Upper lobe of left lung (tissue), 6 donors: ENCODE results near the gene ARFRP1. TPM values are rescaled to one million over a fixed set of nuclear protein-coding genes. Genes with fewer than 3 reads are reported as not detected.
A peak's percentile ranks its signal among the peaks of the same experiment; 100 is the strongest.

ENCODE experiments used
- ATAC-seq, 2 donors: fragments of 200-7000 bp; cut with Tn5 transposase; one replicate each; pipeline ENCODE4 v1.9.1; 2022; ENCODE audit warnings: mild to moderate bottlenecking in 2 of 2, moderate library complexity in 2 of 2; ENCODE audit not compliant: low FRiP score in 2 of 2
- DNase-seq, 2 donors: peaks; one replicate each; pipeline ENCODE4 v3.0.0-alpha.2; 2019 to 2020
- H3K27ac ChIP-seq, 4 donors: fragments of 200-600 bp; sonication (generic); one replicate each; pipeline ENCODE4 v1.5.1; 2016 to 2019
- H3K27me3 ChIP-seq, 4 donors: fragments of 200-600 bp; sonication (generic); one replicate each; pipeline ENCODE4 v1.5.1; 2017 to 2019
- H3K36me3 ChIP-seq, 4 donors: fragments of 200-600 bp; sonication (generic); one replicate each; pipeline ENCODE4 v1.5.1; 2016 to 2019
- H3K4me1 ChIP-seq, 4 donors: fragments of 200-600 bp; sonication (generic); one replicate each; pipeline ENCODE4 v1.5.1; 2018 to 2019
- H3K4me3 ChIP-seq, 4 donors: fragments of 200-600 bp; sonication (generic); one replicate each; pipeline ENCODE4 v1.5.1; 2017 to 2019; ENCODE audit warnings: mild to moderate bottlenecking in 2 of 4, moderate library complexity in 1 of 4
- H3K9me3 ChIP-seq, 4 donors: fragments of 200-600 bp; sonication (generic); one replicate each; pipeline ENCODE4 v1.5.1; 2018 to 2019
- CTCF ChIP-seq, 6 experiments: fragments of 450-650 bp in 4 of 6; fragments of 200-600 bp in 2 of 6; sonication (generic) in 2 of 6; IDR thresholded peaks; one replicate each; pipeline ENCODE4 v1.5.1; 2016 to 2019; ENCODE audit warnings: antibody characterized with exemption in 6 of 6
- EP300 ChIP-seq, 4 donors: sonication (generic); formaldehyde crosslinking; IDR thresholded peaks; one replicate each; pipeline ENCODE4 v1.5.1; 2017; ENCODE audit warnings: antibody characterized with exemption in 4 of 4, control low read depth in 2 of 4
- POLR2A ChIP-seq, 4 donors: fragments of 450-650 bp; IDR thresholded peaks; one replicate each; pipeline ENCODE4 v1.5.1; 2016 to 2017; ENCODE audit warnings: antibody characterized with exemption in 4 of 4, mild to moderate bottlenecking in 2 of 4
- POLR2AphosphoS5 ChIP-seq, 2 donors: sonication (generic); formaldehyde crosslinking; IDR thresholded peaks; one replicate each; pipeline ENCODE4 v1.5.1; 2017; ENCODE audit warnings: antibody characterized with exemption in 2 of 2
- WGBS, 2 donors: methylation state at CpG; one replicate each; pipeline ENCODE4 v1.1.5; 2017 to 2018; 5-methylcytosine and 5-hydroxymethylcytosine counted together
- total RNA-seq, 6 donors: library from RNA; depleted of rRNA in 4 of 6; stranded (reverse); fragments of >200 nt in 4 of 6; gene quantifications; one replicate each; pipeline versions ENCODE4 v1.1.0 to v1.2.1, GENCODE V29; 2016 to 2021
- donor health status: DM: no; HTN: no; CAD: no; lungs with moderate emphysema.
- donor health status: DM: no; HTN: yes; CAD: no; lungs with severe emphysema.

ARFRP1 gene
- total RNA-seq, 6 donors from 2014 or later, result 26.8 to 56.4 (median 46.3) TPM

GRCh38 chr20:63701329-63702035, 6.3 kb downstream of the ARFRP1 start:
- 77 to 88% methylated on average over 10 to 12 of the region's 14 CpGs for WGBS, 2 donors
- peak in 1 of 2 donors; percentile 58 for DNase-seq
- Histone ChIP-seq H3K27ac (peak overlapping the region in 1 of 4 donors; percentile 59), H3K9me3 (no peaks in the 10 kb centered on the region), H3K4me1 (peaks cover 32 to 38% (median 33%) of the 10 kb centered on the region in 4 donors), H3K36me3 (peaks cover 17 to 39% (median 35%) of the 10 kb centered on the region in 4 donors), H3K27me3 (no peaks in the 10 kb centered on the region), H3K4me3 (no peak overlapping the region)
- TF ChIP-seq CTCF (IDR thresholded peaks at IDR 0.05) (no peak), EP300 (IDR thresholded peaks at IDR 0.05) (no peak), POLR2A (IDR thresholded peaks at IDR 0.05) (no peak), POLR2AphosphoS5 (IDR thresholded peaks at IDR 0.05) (no peak)
- no peak for ATAC-seq

- Histone ChIP-seq H3K27me3 (no peaks in the 10 kb centered on the region), H3K4me1 (peaks cover 31 to 38% (median 33%) of the 10 kb centered on the region in 4 donors), H3K9me3 (no peaks in the 10 kb centered on the region), H3K27ac (peak overlapping the region in 1 of 4 donors; percentile 59), H3K4me3 (no peak overlapping the region), H3K36me3 (peaks cover 13 to 35% (median 31%) of the 10 kb centered on the region in 4 donors)
- TF ChIP-seq EP300 (IDR thresholded peaks at IDR 0.05) (no peak), POLR2AphosphoS5 (IDR thresholded peaks at IDR 0.05) (no peak), CTCF (IDR thresholded peaks at IDR 0.05) (no peak), POLR2A (IDR thresholded peaks at IDR 0.05) (no peak)
- no peak for DNase-seq
- ATAC-seq, result no peak
- WGBS, 2 donors, result 69 to 93% methylated on average over 3 to 5 of the region's 5 CpGs
Observed at GRCh38 chr20:63701051-63701328, 6.8 kb downstream of the ARFRP1 start.

GRCh38 chr20:63700199-63701050, 7.4 kb downstream of the ARFRP1 start:
- Histone ChIP-seq H3K36me3 (peaks cover 9 to 35% (median 26%) of the 10 kb centered on the region in 4 donors), H3K9me3 (no peaks in the 10 kb centered on the region), H3K27ac (peak overlapping the region in 2 of 4 donors; percentile 45 to 77), H3K4me3 (no peak overlapping the region), H3K4me1 (peaks cover 30 to 40% (median 32%) of the 10 kb centered on the region in 4 donors), H3K27me3 (no peaks in the 10 kb centered on the region)
- WGBS, 2 donors, result 90 to 95% methylated on average over 30 to 40 of the region's 43 CpGs
- ATAC-seq (no peak), DNase-seq (peak in 1 of 2 donors; percentile 84)
- peak in 1 of 2 donors; percentile 12 for TF ChIP-seq POLR2AphosphoS5 (IDR thresholded peaks at IDR 0.05)
- TF ChIP-seq CTCF (IDR thresholded peaks at IDR 0.05), result no peak
- no peak for TF ChIP-seq EP300 (IDR thresholded peaks at IDR 0.05)
- no peak for TF ChIP-seq POLR2A (IDR thresholded peaks at IDR 0.05)

GRCh38 chr20:63699466-63700198, 8.1 kb downstream of the ARFRP1 start:
- ATAC-seq (no peak), DNase-seq (peak in 1 of 2 donors; percentile 72)
- TF ChIP-seq CTCF (IDR thresholded peaks at IDR 0.05) (no peak), POLR2AphosphoS5 (IDR thresholded peaks at IDR 0.05) (no peak), EP300 (IDR thresholded peaks at IDR 0.05) (no peak), POLR2A (IDR thresholded peaks at IDR 0.05) (no peak)
- Histone ChIP-seq H3K36me3 (peaks cover 2 to 35% (median 20%) of the 10 kb centered on the region in 4 donors), H3K27me3 (no peaks in the 10 kb centered on the region), H3K9me3 (no peaks in the 10 kb centered on the region), H3K4me3 (no peak overlapping the region), H3K27ac (peak overlapping the region; percentile 13 to 77 (median 48)), H3K4me1 (peaks cover 30 to 40% (median 32%) of the 10 kb centered on the region in 4 donors)
- WGBS, 2 donors, result 87 to 92% methylated on average over 14 to 21 of the region's 24 CpGs
